HL-60 (cell line): ENCODE data around the gene CCNK.

ENCODE experiments used
- GABPA ChIP-seq: IDR thresholded peaks from 2 replicates; pipeline ENCODE4 v1.6.1; 2012; ENCODE audit warnings: low read depth
- POLR2AphosphoS5 ChIP-seq: IDR thresholded peaks from 2 replicates; pipeline ENCODE4 v1.6.1; 2012; ENCODE audit warnings: low read depth
- REST ChIP-seq: IDR thresholded peaks from 2 replicates; pipeline ENCODE4 v1.6.1; 2012; ENCODE audit warnings: low read depth; ENCODE audit not compliant: insufficient replicate concordance
- SPI1 ChIP-seq: IDR thresholded peaks from 2 replicates; pipeline ENCODE4 v1.6.1; 2012; ENCODE audit warnings: low read depth, mild to moderate bottlenecking, borderline replicate concordance
- TF ChIP-seq, protein P1 (sequence below): IDR thresholded peaks from one replicate; pipeline ENCODE4 v1.5.1; 2011; ENCODE audit warnings: low read length, control low read depth, inconsistent platforms; ENCODE audit not compliant: insufficient read depth

DNA sequence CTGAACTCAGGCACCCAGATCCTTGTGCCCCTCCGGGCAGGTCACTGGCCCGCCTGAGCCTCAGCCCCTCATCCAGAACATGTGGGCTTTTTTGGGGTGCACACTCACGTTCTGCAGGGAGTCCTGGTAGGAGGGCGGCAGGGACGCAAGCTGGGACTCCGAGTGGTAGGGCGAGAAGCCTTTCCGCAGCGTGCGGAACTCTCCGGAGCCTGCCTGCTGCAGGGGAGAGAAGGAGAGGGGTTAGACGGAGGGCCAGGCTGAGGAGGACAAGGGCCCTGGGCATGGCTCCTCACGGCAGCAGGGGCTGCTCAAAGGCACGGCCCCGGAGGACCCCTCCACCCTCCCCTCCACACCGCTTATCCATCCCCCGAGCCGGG is 40.8 kb downstream of the CCNK start:
- TF ChIP-seq REST (no peak), POLR2AphosphoS5 (no peak), GABPA (no peak), SPI1 (no peak)
- TF ChIP-seq, protein P1, sequence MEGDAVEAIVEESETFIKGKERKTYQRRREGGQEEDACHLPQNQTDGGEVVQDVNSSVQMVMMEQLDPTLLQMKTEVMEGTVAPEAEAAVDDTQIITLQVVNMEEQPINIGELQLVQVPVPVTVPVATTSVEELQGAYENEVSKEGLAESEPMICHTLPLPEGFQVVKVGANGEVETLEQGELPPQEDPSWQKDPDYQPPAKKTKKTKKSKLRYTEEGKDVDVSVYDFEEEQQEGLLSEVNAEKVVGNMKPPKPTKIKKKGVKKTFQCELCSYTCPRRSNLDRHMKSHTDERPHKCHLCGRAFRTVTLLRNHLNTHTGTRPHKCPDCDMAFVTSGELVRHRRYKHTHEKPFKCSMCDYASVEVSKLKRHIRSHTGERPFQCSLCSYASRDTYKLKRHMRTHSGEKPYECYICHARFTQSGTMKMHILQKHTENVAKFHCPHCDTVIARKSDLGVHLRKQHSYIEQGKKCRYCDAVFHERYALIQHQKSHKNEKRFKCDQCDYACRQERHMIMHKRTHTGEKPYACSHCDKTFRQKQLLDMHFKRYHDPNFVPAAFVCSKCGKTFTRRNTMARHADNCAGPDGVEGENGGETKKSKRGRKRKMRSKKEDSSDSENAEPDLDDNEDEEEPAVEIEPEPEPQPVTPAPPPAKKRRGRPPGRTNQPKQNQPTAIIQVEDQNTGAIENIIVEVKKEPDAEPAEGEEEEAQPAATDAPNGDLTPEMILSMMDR: no peak
